ENCODE results near the gene PARVB. TPM values are rescaled to one million over a fixed set of nuclear protein-coding genes. Genes with fewer than 3 reads are reported as not detected.
A peak's percentile ranks its signal among the peaks of the same experiment; 100 is the strongest.

Gene PARVB
- total RNA-seq, 1 experiment from 2014 or later = 35.3 TPM

- no peaks in the 10 kb centered on the region for H3K9me2 ChIP-seq (ENCODE audit: insufficient read depth)
- H2AFZ ChIP-seq = no peak overlapping the region
- H3K79me2 ChIP-seq (ENCODE audit: low read depth) = no peaks in the 10 kb centered on the region
- peak overlapping the region; percentile 59 for H3K4me2 ChIP-seq
- H3K27me3 ChIP-seq (ENCODE audit: insufficient read depth, low read depth) = peaks cover 49% of the 10 kb centered on the region
- BruUV-seq (replicated peaks) = no TSS peak
- CTCF ChIA-PET = no interaction called here
- H3K9me3 ChIP-seq (ENCODE audit: insufficient read depth, low read depth) = no peaks in the 10 kb centered on the region
- no peak for TF ChIP-seq CTCF (conservative IDR thresholded peaks at IDR 0.05)
- no peak for TF ChIP-seq EZH2 (IDR thresholded peaks at IDR 0.05; ENCODE audit: low read depth)
- POLR2A ChIA-PET (ENCODE audit: unreplicated experiment) = interaction anchor here (0.7 kb wide), 1 partner anchor 332 kb away, joined by 4 read pairs; no protein-coding TSS in a partner anchor
- intact Hi-C loops (cut with micrococcal nuclease; ENCODE audit: unreplicated experiment) = loop anchor here (10.0 kb wide), 1 partner anchor 431 kb away; no protein-coding TSS in a partner anchor
- H4K20me1 ChIP-seq (ENCODE audit: insufficient read depth) = peaks cover 10% of the 10 kb centered on the region; the same call in 1 of the 2 replicates
- H3K4me3 ChIP-seq = no peak overlapping the region
- no peaks in the 10 kb centered on the region for H3K36me3 ChIP-seq (ENCODE audit: low read depth)
- H3K4me1 ChIP-seq (replicated peaks; ENCODE audit: insufficient read depth) = peaks cover 26% of the 10 kb centered on the region
- H3F3A ChIP-seq (ENCODE audit: insufficient read depth, low read depth) = peaks cover 28% of the 10 kb centered on the region; the same call in 1 of the 2 replicates
- DNase-seq = peak; percentile 59 to 86
- H3K27ac ChIP-seq = no peak overlapping the region
Measured at GRCh38 chr22:44193535-44193891, 169.4 kb downstream of the PARVB start.

GRCh38 chr22:44194569-44194968, 170.5 kb downstream of the PARVB start:
- BruUV-seq (replicated peaks) = no TSS peak
- TF ChIP-seq CTCF (conservative IDR thresholded peaks at IDR 0.05) (no peak), EZH2 (IDR thresholded peaks at IDR 0.05; ENCODE audit: low read depth) (no peak)
- Histone ChIP-seq H3K36me3 (ENCODE audit: low read depth) (no peaks in the 10 kb centered on the region), H3K27ac (no peak overlapping the region), H3K4me2 (no peak overlapping the region), H2AFZ (no peak overlapping the region), H3K9me2 (ENCODE audit: insufficient read depth) (no peaks in the 10 kb centered on the region), H3K79me2 (ENCODE audit: low read depth) (no peaks in the 10 kb centered on the region), H3K4me3 (no peak overlapping the region), H3K9me3 (ENCODE audit: insufficient read depth, low read depth) (no peaks in the 10 kb centered on the region), H3F3A (ENCODE audit: insufficient read depth, low read depth) (peaks cover 28% of the 10 kb centered on the region; the same call in 1 of the 2 replicates), H3K4me1 (replicated peaks; ENCODE audit: insufficient read depth) (peaks cover 26% of the 10 kb centered on the region), H3K27me3 (ENCODE audit: insufficient read depth, low read depth) (peaks cover 47% of the 10 kb centered on the region), H4K20me1 (ENCODE audit: insufficient read depth) (peaks cover 10% of the 10 kb centered on the region; the same call in 1 of the 2 replicates)
- DNase-seq = no peak
- ChIA-PET CTCF (no interaction called here), POLR2A (ENCODE audit: unreplicated experiment) (no interaction called here)
- intact Hi-C loops (cut with micrococcal nuclease; ENCODE audit: unreplicated experiment) = loop anchor here (10.0 kb wide), 1 partner anchor 430 kb away; no protein-coding TSS in a partner anchor

- no peak overlapping the region for H3K4me3 ChIP-seq
- H3K79me2 ChIP-seq (ENCODE audit: low read depth) = no peaks in the 10 kb centered on the region
- no peak for DNase-seq
- H3F3A ChIP-seq (ENCODE audit: insufficient read depth, low read depth) = peaks cover 28% of the 10 kb centered on the region; the same call in 1 of the 2 replicates
- intact Hi-C loops (cut with micrococcal nuclease; ENCODE audit: unreplicated experiment) = loop anchor here (10.0 kb wide), 1 partner anchor 429 kb away; no protein-coding TSS in a partner anchor
- H3K27me3 ChIP-seq (ENCODE audit: insufficient read depth, low read depth) = peaks cover 54% of the 10 kb centered on the region
- H2AFZ ChIP-seq = no peak overlapping the region
- no peaks in the 10 kb centered on the region for H3K9me3 ChIP-seq (ENCODE audit: insufficient read depth, low read depth)
- BruUV-seq (replicated peaks) = no TSS peak
- no peak for TF ChIP-seq CTCF (conservative IDR thresholded peaks at IDR 0.05)
- no peak for TF ChIP-seq EZH2 (IDR thresholded peaks at IDR 0.05; ENCODE audit: low read depth)
- no peak overlapping the region for H3K4me2 ChIP-seq
- H3K36me3 ChIP-seq (ENCODE audit: low read depth) = no peaks in the 10 kb centered on the region
- ChIA-PET CTCF (interaction anchor here (0.6 kb wide), 1 partner anchor 81 kb away, joined by 3 read pairs; no protein-coding TSS in a partner anchor), POLR2A (ENCODE audit: unreplicated experiment) (no interaction called here)
- H4K20me1 ChIP-seq (ENCODE audit: insufficient read depth) = peaks cover 10% of the 10 kb centered on the region; the same call in 1 of the 2 replicates
- H3K9me2 ChIP-seq (ENCODE audit: insufficient read depth) = no peaks in the 10 kb centered on the region
- no peak overlapping the region for H3K27ac ChIP-seq
- H3K4me1 ChIP-seq (replicated peaks; ENCODE audit: insufficient read depth) = peaks cover 26% of the 10 kb centered on the region
Measured at GRCh38 chr22:44195189-44195871, 171.2 kb downstream of the PARVB start.
